ENCODE results near the gene SYT17.

- TF ChIP-seq, protein P1, sequence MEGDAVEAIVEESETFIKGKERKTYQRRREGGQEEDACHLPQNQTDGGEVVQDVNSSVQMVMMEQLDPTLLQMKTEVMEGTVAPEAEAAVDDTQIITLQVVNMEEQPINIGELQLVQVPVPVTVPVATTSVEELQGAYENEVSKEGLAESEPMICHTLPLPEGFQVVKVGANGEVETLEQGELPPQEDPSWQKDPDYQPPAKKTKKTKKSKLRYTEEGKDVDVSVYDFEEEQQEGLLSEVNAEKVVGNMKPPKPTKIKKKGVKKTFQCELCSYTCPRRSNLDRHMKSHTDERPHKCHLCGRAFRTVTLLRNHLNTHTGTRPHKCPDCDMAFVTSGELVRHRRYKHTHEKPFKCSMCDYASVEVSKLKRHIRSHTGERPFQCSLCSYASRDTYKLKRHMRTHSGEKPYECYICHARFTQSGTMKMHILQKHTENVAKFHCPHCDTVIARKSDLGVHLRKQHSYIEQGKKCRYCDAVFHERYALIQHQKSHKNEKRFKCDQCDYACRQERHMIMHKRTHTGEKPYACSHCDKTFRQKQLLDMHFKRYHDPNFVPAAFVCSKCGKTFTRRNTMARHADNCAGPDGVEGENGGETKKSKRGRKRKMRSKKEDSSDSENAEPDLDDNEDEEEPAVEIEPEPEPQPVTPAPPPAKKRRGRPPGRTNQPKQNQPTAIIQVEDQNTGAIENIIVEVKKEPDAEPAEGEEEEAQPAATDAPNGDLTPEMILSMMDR (IDR thresholded peaks at IDR 0.05): no peak
- TF ChIP-seq POLR2A (IDR thresholded peaks at IDR 0.05): no peak
These were observed 20.4 kb upstream of the SYT17 start for GRCh38 chr16:19147627-19148026.

Data from Peyer's patch (tissue), 4 donors.